Keratinocyte (primary cell): ENCODE results near the gene CADM3. TPM values are rescaled to one million over a fixed set of nuclear protein-coding genes. Genes with fewer than 3 reads are reported as not detected.

Experiments used
- DNase-seq: peaks from one replicate; pipeline ENCODE4 v3.0.0-alpha.2; 2011; ENCODE audit warnings: low read depth, missing footprints, low spot score
- FAIRE-seq: peaks from 2 replicates; lab custom pipeline; 2011; peaks lifted over from hg19 to GRCh38; lab: Jason Lieb, UNC
- H2AFZ ChIP-seq: 2 replicates; pipeline ENCODE4 v1.6.0; 2012; ENCODE audit warnings: low read length, control low read depth, inconsistent platforms; ENCODE audit not compliant: control insufficient read depth
- H3K27ac ChIP-seq: 2 replicates; pipeline ENCODE4 v1.5.1; 2011; ENCODE audit warnings: low read length; ENCODE audit not compliant: control insufficient read depth, insufficient read depth
- H3K27me3 ChIP-seq: 3 replicates; pipeline ENCODE4 v1.6.0; 2011; ENCODE audit warnings: low read length; ENCODE audit not compliant: control insufficient read depth, insufficient read depth; ENCODE audit errors: extremely low read depth
- H3K36me3 ChIP-seq, 2 experiments: 2 replicates in 1 of 2; 3 replicates in 1 of 2; pipeline ENCODE4 v1.5.1; 2011; ENCODE audit warnings: low read length in 2 of 2, mild to moderate bottlenecking in 1 of 2; ENCODE audit not compliant: control insufficient read depth in 2 of 2, insufficient read depth in 2 of 2; ENCODE audit errors: extremely low read depth in 1 of 2
- H3K4me1 ChIP-seq: 3 replicates; pipeline ENCODE4 v1.5.1; 2011; ENCODE audit warnings: low read length; ENCODE audit not compliant: control insufficient read depth, insufficient read depth; ENCODE audit errors: extremely low read depth
- H3K4me2 ChIP-seq: 3 replicates; pipeline ENCODE4 v1.6.0; 2011; ENCODE audit warnings: low read depth, low read length; ENCODE audit not compliant: control insufficient read depth, insufficient read depth; ENCODE audit errors: extremely low read depth
- H3K4me3 ChIP-seq, 3 experiments: fragments of 200-600 bp in 1 of 3; sonication (generic) in 1 of 3; 2 replicates in 2 of 3; 3 replicates in 1 of 3; pipeline ENCODE4 v1.5.1; 2011 to 2016; ENCODE audit warnings: low read length in 3 of 3, mild to moderate bottlenecking in 3 of 3, control low read depth in 2 of 3, inconsistent platforms in 1 of 3, low read depth in 1 of 3, mixed read lengths in 1 of 3, mixed run types in 1 of 3, moderate library complexity in 1 of 3; ENCODE audit not compliant: control insufficient read depth in 2 of 3, insufficient read depth in 2 of 3; ENCODE audit errors: extremely low read depth in 1 of 3
- H3K79me2 ChIP-seq: 2 replicates; pipeline ENCODE4 v1.6.0; 2012; ENCODE audit warnings: low read length; ENCODE audit not compliant: control insufficient read depth, insufficient read depth
- H3K9ac ChIP-seq: 3 replicates; pipeline ENCODE4 v1.6.0; 2011; ENCODE audit warnings: low read length; ENCODE audit not compliant: control insufficient read depth, insufficient read depth; ENCODE audit errors: extremely low read depth
- H3K9me1 ChIP-seq: 3 replicates; pipeline ENCODE4 v1.6.0; 2011; ENCODE audit warnings: low read length; ENCODE audit not compliant: control insufficient read depth, insufficient read depth; ENCODE audit errors: extremely low read depth
- H3K9me3 ChIP-seq: 2 replicates; pipeline ENCODE4 v1.5.1; 2012; ENCODE audit warnings: low read depth, low read length; ENCODE audit not compliant: control insufficient read depth
- H4K20me1 ChIP-seq: 3 replicates; pipeline ENCODE4 v1.6.0; 2011; ENCODE audit warnings: low read length; ENCODE audit not compliant: control insufficient read depth, insufficient read depth; ENCODE audit errors: extremely low read depth
- CTCF ChIP-seq, 3 experiments: IDR thresholded peaks in 1 of 3; conservative IDR thresholded peaks in 1 of 3; optimal IDR thresholded peaks in 1 of 3; 2 replicates in 2 of 3; 3 replicates in 1 of 3; pipeline versions ENCODE3 to v1.5.1; 2011; ENCODE audit warnings: low read length in 3 of 3, mild to moderate bottlenecking in 3 of 3, moderate library complexity in 2 of 3, control low read depth in 1 of 3, inconsistent platforms in 1 of 3; ENCODE audit not compliant: insufficient read depth in 2 of 3; ENCODE audit errors: extremely low read depth in 1 of 3
- EZH2 ChIP-seq: IDR thresholded peaks from one replicate; pipeline ENCODE4 v1.6.1; 2012; ENCODE audit warnings: inconsistent platforms, mild to moderate bottlenecking, low read length, moderate library complexity
- dilution Hi-C: fragments of 300-500 bp; cut with MboI; formaldehyde crosslinking; loops from one replicate; pipeline ENCODE4 v1.7.0; 2020; ENCODE audit warnings: low sequenced_read_pairs; ENCODE audit not compliant: extremely low pct_ligation_motif_present
- polyA plus RNA-seq, 5 experiments: library from polyadenylated mRNA; depleted of rRNA in 3 of 5; stranded (reverse) in 3 of 5; stranded (forward) in 1 of 5; unstranded in 1 of 5; fragments of >200 nt; gene quantifications; 1 replicate in 1 of 5; 2 replicates in 3 of 5; 3 replicates in 1 of 5; pipeline versions ENCODE4 v1.2.1 to v1.2.3, GENCODE V29; 2011 to 2012; ENCODE audit warnings: missing spikeins in 2 of 5, low read depth in 1 of 5, low replicate concordance in 1 of 5

Gene CADM3
- polyA plus RNA-seq, 1 donor (not counting 4 experiments of a cell fraction or from before 2014, with no cell fraction given) = not detected

- no peak overlapping the region for H3K9ac ChIP-seq
- TF ChIP-seq CTCF (optimal IDR thresholded peaks at IDR 0.05 in 1 of 3, IDR thresholded peaks at IDR 0.05 in 1 of 3, conservative IDR thresholded peaks at IDR 0.05 in 1 of 3; ENCODE audit: extremely low read depth in 1 of 3, insufficient read depth in 2 of 3, low read length in 3 of 3) (no peak), EZH2 (no peak)
- FAIRE-seq = no peak
These were observed 26.8 kb upstream of the CADM3 start for GRCh38 chr1:159144571-159144970.

GRCh38 chr1:159146980-159147379, 24.4 kb upstream of the CADM3 start:
- H3K4me1 ChIP-seq = no peaks in the 10 kb centered on the region
- TF ChIP-seq CTCF (optimal IDR thresholded peaks at IDR 0.05 in 1 of 3, IDR thresholded peaks at IDR 0.05 in 1 of 3, conservative IDR thresholded peaks at IDR 0.05 in 1 of 3; ENCODE audit: extremely low read depth in 1 of 3, insufficient read depth in 2 of 3, low read length in 3 of 3) (no peak), EZH2 (no peak)
- no peak overlapping the region for H3K4me2 ChIP-seq
- H2AFZ ChIP-seq = no peak overlapping the region
- dilution Hi-C loops = no loop called here
- H3K36me3 ChIP-seq = no peaks in the 10 kb centered on the region
- H3K4me3 ChIP-seq = no peak overlapping the region
- no peaks in the 10 kb centered on the region for H3K79me2 ChIP-seq
- no peak overlapping the region for H3K9ac ChIP-seq
- peaks cover 8% of the 10 kb centered on the region for H3K27me3 ChIP-seq
- FAIRE-seq (no peak), DNase-seq (no peak)
- no peaks in the 10 kb centered on the region for H4K20me1 ChIP-seq
- H3K27ac ChIP-seq = no peak overlapping the region
- no peaks in the 10 kb centered on the region for H3K9me3 ChIP-seq
- H3K9me1 ChIP-seq = no peaks in the 10 kb centered on the region

More at GRCh38 chr1:159144571-159144970, 26.8 kb upstream of the CADM3 start:
- Histone ChIP-seq H3K79me2 (no peaks in the 10 kb centered on the region), H3K9me3 (no peaks in the 10 kb centered on the region), H3K36me3 (no peaks in the 10 kb centered on the region), H4K20me1 (no peaks in the 10 kb centered on the region), H3K4me3 (no peak overlapping the region), H2AFZ (no peak overlapping the region), H3K4me2 (no peak overlapping the region), H3K27me3 (peaks cover 19% of the 10 kb centered on the region), H3K9me1 (no peaks in the 10 kb centered on the region), H3K4me1 (no peaks in the 10 kb centered on the region), H3K27ac (no peak overlapping the region)
- no peak for DNase-seq
- dilution Hi-C loops = no loop called here
